ENCODE data around the gene EPHA3.

DNA sequence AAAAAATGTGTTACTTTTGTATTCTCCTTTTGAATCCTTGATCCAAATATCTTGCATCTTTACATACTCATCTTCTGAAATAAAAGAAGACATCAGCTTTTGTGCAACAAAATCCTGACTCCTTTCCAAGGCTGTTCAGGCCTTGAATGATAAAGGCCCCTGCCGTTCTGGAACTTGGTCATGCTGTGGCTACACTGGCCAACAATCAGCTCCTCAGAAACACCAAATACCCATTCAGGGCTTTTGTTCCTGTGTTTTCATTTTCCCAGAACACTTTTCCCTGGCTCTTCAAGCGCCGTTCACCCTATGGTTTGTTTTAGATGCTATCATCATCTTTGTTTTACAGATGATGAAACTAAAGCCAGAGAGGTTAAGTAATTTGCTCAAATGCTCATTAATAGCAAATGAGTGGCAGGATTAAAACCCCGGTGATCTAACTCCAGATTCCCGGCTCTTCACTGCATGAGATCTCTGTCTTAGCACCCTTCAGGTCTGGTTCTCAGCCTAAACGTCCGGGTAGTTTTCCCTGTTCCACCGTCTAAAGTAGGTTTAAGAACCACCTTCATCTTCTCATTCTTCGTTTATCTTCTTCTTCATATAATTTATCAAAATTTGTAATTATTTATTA lies 58.3 kb downstream of the EPHA3 start:
- TF ChIP-seq, protein P1, sequence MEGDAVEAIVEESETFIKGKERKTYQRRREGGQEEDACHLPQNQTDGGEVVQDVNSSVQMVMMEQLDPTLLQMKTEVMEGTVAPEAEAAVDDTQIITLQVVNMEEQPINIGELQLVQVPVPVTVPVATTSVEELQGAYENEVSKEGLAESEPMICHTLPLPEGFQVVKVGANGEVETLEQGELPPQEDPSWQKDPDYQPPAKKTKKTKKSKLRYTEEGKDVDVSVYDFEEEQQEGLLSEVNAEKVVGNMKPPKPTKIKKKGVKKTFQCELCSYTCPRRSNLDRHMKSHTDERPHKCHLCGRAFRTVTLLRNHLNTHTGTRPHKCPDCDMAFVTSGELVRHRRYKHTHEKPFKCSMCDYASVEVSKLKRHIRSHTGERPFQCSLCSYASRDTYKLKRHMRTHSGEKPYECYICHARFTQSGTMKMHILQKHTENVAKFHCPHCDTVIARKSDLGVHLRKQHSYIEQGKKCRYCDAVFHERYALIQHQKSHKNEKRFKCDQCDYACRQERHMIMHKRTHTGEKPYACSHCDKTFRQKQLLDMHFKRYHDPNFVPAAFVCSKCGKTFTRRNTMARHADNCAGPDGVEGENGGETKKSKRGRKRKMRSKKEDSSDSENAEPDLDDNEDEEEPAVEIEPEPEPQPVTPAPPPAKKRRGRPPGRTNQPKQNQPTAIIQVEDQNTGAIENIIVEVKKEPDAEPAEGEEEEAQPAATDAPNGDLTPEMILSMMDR (conservative IDR thresholded peaks at IDR 0.05; ENCODE audit: low read length), result no peak
- TF ChIP-seq EZH2phosphoT487 (IDR thresholded peaks at IDR 0.05; ENCODE audit: borderline replicate concordance), result no peak
